Caco-2 (cell line): ENCODE data around the gene KIF26B. TPM values are rescaled to one million over a fixed set of nuclear protein-coding genes. Genes with fewer than 3 reads are reported as not detected.

Experiments used
- BruUV-seq: library from RNA; stranded (reverse); fragments of 400-500 nt; replicated peaks from 2 replicates; lab custom pipeline; 2021; lab: Mats Ljungman, UMichigan
- CTCF ChIA-PET: fragments of 300-600 bp; sonication (Branson Sonifier 250); formaldehyde crosslinking; loops from one replicate; lab custom pipeline; 2022; ENCODE audit warnings: antibody characterized with exemption; lab: Charles Lee
- POLR2A ChIA-PET: fragments of 300-600 bp; sonication (Branson Sonifier 250); formaldehyde crosslinking; loops from one replicate; lab custom pipeline; 2022; ENCODE audit warnings: antibody characterized with exemption; lab: Charles Lee
- DNase-seq, 2 experiments: peaks; one replicate each; pipeline versions ENCODE4 v3.0.0 to v3.0.0-alpha.2; 2020 to 2022
- H3K27me3 ChIP-seq: replicated peaks from 2 replicates; pipeline ENCODE4 v1.6.0; 2011; ENCODE audit warnings: low read length; ENCODE audit not compliant: control insufficient read depth, insufficient read depth
- H3K36me3 ChIP-seq: 2 replicates; pipeline ENCODE4 v1.5.1; 2011; ENCODE audit warnings: low read length; ENCODE audit not compliant: control insufficient read depth, insufficient read depth
- H3K4me1 ChIP-seq: fragments of 250-450 bp; sonication (Bioruptor Pico); 2 replicates; pipeline ENCODE4 v1.5.1; 2020; ENCODE audit warnings: mild to moderate bottlenecking
- H3K4me3 ChIP-seq: 2 replicates; pipeline ENCODE4 v1.5.1; 2011; ENCODE audit warnings: low read depth, mild to moderate bottlenecking, control low read depth, low read length
- H3K9me3 ChIP-seq: fragments of 250-450 bp; sonication (Bioruptor Pico); 2 replicates; pipeline ENCODE4 v1.5.1; 2020; ENCODE audit warnings: mild to moderate bottlenecking, moderate library complexity
- H3K27ac Mint-ChIP-seq: one replicate; pipeline ENCODE4 v1.8.0; 2022; ENCODE audit warnings: mixed read lengths; ENCODE audit not compliant: unreplicated experiment
- H3K27me3 Mint-ChIP-seq: one replicate; pipeline ENCODE4 v1.8.0; 2022; ENCODE audit warnings: mixed read lengths; ENCODE audit not compliant: insufficient read depth, unreplicated experiment
- H3K36me3 Mint-ChIP-seq: one replicate; pipeline ENCODE4 v1.8.0; 2022; ENCODE audit warnings: mild to moderate bottlenecking, mixed read lengths; ENCODE audit not compliant: insufficient read depth, unreplicated experiment
- H3K4me1 Mint-ChIP-seq: one replicate; pipeline ENCODE4 v1.8.0; 2022; ENCODE audit warnings: low read depth, mixed read lengths; ENCODE audit not compliant: unreplicated experiment
- H3K4me3 Mint-ChIP-seq: one replicate; pipeline ENCODE4 v1.8.0; 2022; ENCODE audit warnings: mild to moderate bottlenecking, moderate library complexity, mixed read lengths; ENCODE audit not compliant: unreplicated experiment
- H3K9me3 Mint-ChIP-seq: one replicate; pipeline ENCODE4 v1.8.0; 2022; ENCODE audit warnings: mixed read lengths; ENCODE audit not compliant: unreplicated experiment
- CTCF ChIP-seq, 2 experiments: fragments of 200-600 bp in 1 of 2; IDR thresholded peaks; 1 replicate in 1 of 2; 2 replicates in 1 of 2; pipeline versions ENCODE4 v1.5.1 to v1.8.0; 2011 to 2022; ENCODE audit warnings: antibody characterized with exemption in 1 of 2, control low read depth in 1 of 2, inconsistent platforms in 1 of 2, low read depth in 1 of 2, low read length in 1 of 2, mild to moderate bottlenecking in 1 of 2, moderate library complexity in 1 of 2; ENCODE audit not compliant: insufficient read depth in 1 of 2, severe bottlenecking in 1 of 2, unreplicated experiment in 1 of 2
- intact Hi-C: fragments of 100-400 bp; cut with micrococcal nuclease; formaldehyde crosslinking; loops from one replicate; pipeline ENCODE4 v1.10.0; 2022; ENCODE audit not compliant: unreplicated experiment
- total RNA-seq: library from RNA; stranded (reverse); gene quantifications from 2 replicates; pipeline ENCODE4 v1.2.3, GENCODE V29; 2022

The KIF26B gene
- total RNA-seq, 1 experiment from 2014 or later, result 4.9 TPM

DNA sequence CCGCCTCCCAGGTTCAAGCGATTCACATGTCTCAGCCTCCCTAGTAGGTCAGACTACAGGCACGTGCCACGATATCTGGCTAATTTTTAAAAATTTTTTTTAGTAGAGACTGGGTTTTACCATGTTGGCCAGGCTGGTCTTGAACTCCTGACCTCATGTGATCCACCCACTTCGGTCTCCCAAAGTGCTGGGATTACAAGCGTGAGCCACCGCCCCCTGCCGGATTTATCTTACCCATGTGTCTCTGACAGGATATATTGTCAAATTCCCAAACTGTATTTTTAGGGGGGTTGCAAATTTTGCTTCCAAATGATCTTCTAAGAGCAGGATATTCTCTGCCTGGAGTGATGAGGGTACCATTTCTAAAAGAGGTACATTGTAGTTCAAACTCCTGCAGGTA, 74.3 kb downstream of the KIF26B start:
- no peak for DNase-seq
- POLR2A ChIA-PET, result no interaction called here

GRCh38 chr1:245232931-245233330, 78.1 kb downstream of the KIF26B start:
- Histone ChIP-seq H3K9me3 (no peaks in the 10 kb centered on the region), H3K4me1 (no peaks in the 10 kb centered on the region), H3K4me3 (no peak overlapping the region), H3K27me3 (no peaks in the 10 kb centered on the region), H3K36me3 (no peaks in the 10 kb centered on the region)
- TF ChIP-seq CTCF (IDR thresholded peaks at IDR 0.05; ENCODE audit: insufficient read depth in 1 of 2, low read depth in 1 of 2, low read length in 1 of 2, severe bottlenecking in 1 of 2, unreplicated experiment in 1 of 2), result no peak
- ChIA-PET POLR2A (no interaction called here), CTCF (no interaction called here)
- DNase-seq, result no peak
- BruUV-seq, result no TSS peak
- Mint-ChIP-seq H3K4me1 (no peaks in the 10 kb centered on the region), H3K4me3 (no peak overlapping the region), H3K9me3 (no peaks in the 10 kb centered on the region), H3K27me3 (no peaks in the 10 kb centered on the region), H3K27ac (no peak overlapping the region), H3K36me3 (no peaks in the 10 kb centered on the region)
- intact Hi-C loops, result no loop called here

More for the DNA sequence above, 74.3 kb downstream of the KIF26B start:
- Mint-ChIP-seq H3K4me3 (no peak overlapping the region), H3K4me1 (no peaks in the 10 kb centered on the region), H3K27ac (no peak overlapping the region), H3K9me3 (no peaks in the 10 kb centered on the region), H3K36me3 (no peaks in the 10 kb centered on the region), H3K27me3 (no peaks in the 10 kb centered on the region)
- no peak for TF ChIP-seq CTCF (IDR thresholded peaks at IDR 0.05; ENCODE audit: insufficient read depth in 1 of 2, low read depth in 1 of 2, low read length in 1 of 2, severe bottlenecking in 1 of 2, unreplicated experiment in 1 of 2)
- intact Hi-C loops, result no loop called here
- BruUV-seq, result no TSS peak
- Histone ChIP-seq H3K9me3 (no peaks in the 10 kb centered on the region), H3K36me3 (no peaks in the 10 kb centered on the region), H3K4me3 (no peak overlapping the region), H3K27me3 (no peaks in the 10 kb centered on the region), H3K4me1 (no peaks in the 10 kb centered on the region)
- CTCF ChIA-PET, result no interaction called here

DNA sequence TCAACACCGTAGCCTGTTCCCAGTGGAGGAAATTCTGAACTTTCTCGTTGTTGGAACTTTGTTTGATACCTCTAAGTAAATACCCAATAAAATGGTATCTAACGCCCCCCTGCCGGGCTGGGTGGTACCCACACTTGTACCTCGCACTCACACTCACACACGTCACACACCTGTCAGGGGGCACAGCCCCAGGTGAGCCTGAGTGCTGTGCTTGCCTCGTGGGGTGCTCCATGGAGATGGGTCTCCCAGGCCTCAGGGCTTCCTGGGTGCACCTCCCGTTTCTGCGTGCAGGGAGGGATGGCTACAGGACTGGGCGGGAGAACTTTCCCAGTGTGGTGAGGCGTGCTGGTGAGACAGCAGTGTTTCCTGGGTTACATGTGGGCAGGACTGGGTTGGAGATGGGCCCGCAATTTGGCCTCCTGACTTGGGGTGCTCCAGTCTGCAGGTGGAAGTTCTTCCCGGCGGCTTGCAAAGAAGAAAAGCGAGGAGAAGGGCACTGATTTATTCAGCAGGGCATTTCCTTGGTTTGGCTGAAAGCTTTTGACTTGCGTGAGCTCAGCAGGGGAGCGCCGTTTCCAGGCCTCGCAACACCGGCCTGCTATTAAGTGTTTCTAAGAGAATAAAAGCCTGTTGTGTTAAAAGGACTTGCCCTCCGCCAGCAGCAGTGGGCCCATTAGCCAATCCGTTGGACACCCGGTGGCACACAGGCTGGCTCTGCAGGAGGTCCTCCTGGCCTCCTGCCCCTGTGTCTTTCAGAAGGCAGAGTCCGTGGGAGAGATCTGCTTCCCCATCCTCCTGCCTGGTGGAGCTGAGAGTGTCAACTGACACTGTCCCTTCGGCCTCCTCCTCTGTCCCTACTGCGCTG, 79.7 kb downstream of the KIF26B start:
- Histone ChIP-seq H3K27me3 (no peaks in the 10 kb centered on the region), H3K4me3 (no peak overlapping the region), H3K9me3 (no peaks in the 10 kb centered on the region), H3K36me3 (no peaks in the 10 kb centered on the region), H3K4me1 (no peaks in the 10 kb centered on the region)
- H3K4me3 Mint-ChIP-seq, result no peak overlapping the region
- BruUV-seq, result no TSS peak
- no peaks in the 10 kb centered on the region for H3K4me1 Mint-ChIP-seq
- CTCF ChIA-PET, result interaction anchor here (0.6 kb wide), 1 partner anchor 851 kb away, joined by 3 read pairs; no protein-coding TSS in a partner anchor
- no peaks in the 10 kb centered on the region for H3K9me3 Mint-ChIP-seq
- DNase-seq, result no peak
- H3K27ac Mint-ChIP-seq, result no peak overlapping the region
- no peaks in the 10 kb centered on the region for H3K27me3 Mint-ChIP-seq
- POLR2A ChIA-PET, result no interaction called here
- intact Hi-C loops, result no loop called here
- no peaks in the 10 kb centered on the region for H3K36me3 Mint-ChIP-seq
- no peak for TF ChIP-seq CTCF (IDR thresholded peaks at IDR 0.05; ENCODE audit: insufficient read depth in 1 of 2, low read depth in 1 of 2, low read length in 1 of 2, severe bottlenecking in 1 of 2, unreplicated experiment in 1 of 2)
